GM12878 (cell line): ENCODE data around the gene IFT88. TPM values are rescaled to one million over a fixed set of nuclear protein-coding genes. Genes with fewer than 3 reads are reported as not detected.

ENCODE experiments used
- ATAC-seq: fragments of 200-7000 bp; cut with Tn5 transposase; 3 replicates; pipeline ENCODE4 v1.9.1; 2020; ENCODE audit warnings: mild to moderate bottlenecking, moderate library complexity
- BruUV-seq: library from RNA; stranded (reverse); fragments of 400-500 nt; replicated peaks from 2 replicates; lab custom pipeline; 2021; lab: Mats Ljungman, UMichigan
- CTCF ChIA-PET: fragments of 300-600 bp; sonication (Branson Sonifier 250); formaldehyde crosslinking; extraction: SDS; loops from one replicate; lab custom pipeline; 2021; ENCODE audit warnings: inconsistent platforms; lab: Yijun Ruan, JAX
- POLR2A ChIA-PET: fragments of 350-600 bp; formaldehyde crosslinking; extraction: SDS; loops from one replicate; lab custom pipeline; 2021; ENCODE audit warnings: inconsistent platforms; lab: Charles Lee
- RAD21 ChIA-PET: fragments of 300-600 bp; sonication (Branson Sonifier 250); formaldehyde crosslinking; loops from one replicate; lab custom pipeline; 2023; ENCODE audit warnings: antibody characterized with exemption; ENCODE audit not compliant: unreplicated experiment; lab: Charles Lee
- SMC1A ChIA-PET: fragments of 300-600 bp; sonication (Branson Sonifier 250); formaldehyde crosslinking; loops from one replicate; lab custom pipeline; 2023; ENCODE audit not compliant: unreplicated experiment, uncharacterized antibody; lab: Charles Lee
- DNase-seq: peaks from one replicate; pipeline ENCODE4 v3.0.0-alpha.2; 2011; ENCODE audit warnings: low read depth, low spot score
- FAIRE-seq: peaks from 3 replicates; lab custom pipeline; 2011; peaks lifted over from hg19 to GRCh38; lab: Jason Lieb, UNC
- H2AFZ ChIP-seq: 2 replicates; pipeline ENCODE4 v1.6.0; 2011; ENCODE audit warnings: low read depth, low read length, control low read depth; ENCODE audit not compliant: control insufficient read depth
- H3K27ac ChIP-seq: 2 replicates; pipeline ENCODE4 v1.5.1; 2011; ENCODE audit warnings: control low read depth; ENCODE audit not compliant: control insufficient read depth, insufficient read depth
- H3K27me3 ChIP-seq, 2 experiments: replicated peaks in 1 of 2; 2 replicates each; pipeline versions ENCODE4 v1.6.0 to v1.6.1; 2011; ENCODE audit warnings: low read length in 1 of 2; ENCODE audit not compliant: control insufficient read depth in 2 of 2, insufficient read depth in 2 of 2
- H3K36me3 ChIP-seq, 2 experiments: 2 replicates each; pipeline ENCODE4 v1.5.1; 2011; ENCODE audit warnings: low read length in 1 of 2; ENCODE audit not compliant: control insufficient read depth in 2 of 2, insufficient read depth in 2 of 2
- H3K4me1 ChIP-seq: 2 replicates; pipeline ENCODE4 v1.6.1; 2011; ENCODE audit warnings: mild to moderate bottlenecking, low read length, moderate library complexity, mixed read lengths; ENCODE audit not compliant: control insufficient read depth, insufficient read depth
- H3K4me2 ChIP-seq: 2 replicates; pipeline ENCODE4 v1.6.0; 2011; ENCODE audit warnings: control low read depth; ENCODE audit not compliant: control insufficient read depth, insufficient read depth
- H3K4me3 ChIP-seq: fragments of 200-600 bp; sonication (generic); 2 replicates; pipeline ENCODE4 v1.5.1; 2016
- H3K79me2 ChIP-seq: 2 replicates; pipeline ENCODE4 v1.6.0; 2011; ENCODE audit warnings: low read length; ENCODE audit not compliant: control insufficient read depth, insufficient read depth
- H3K9ac ChIP-seq: 2 replicates; pipeline ENCODE4 v1.8.0; 2011; ENCODE audit warnings: low read length, control low read depth, mixed read lengths; ENCODE audit not compliant: control insufficient read depth, insufficient read depth
- H3K9me3 ChIP-seq: replicated peaks from 3 replicates; pipeline ENCODE4 v1.5.1; 2011; ENCODE audit warnings: mild to moderate bottlenecking, low read length; ENCODE audit not compliant: control insufficient read depth, insufficient read depth
- H4K20me1 ChIP-seq: 2 replicates; pipeline ENCODE4 v1.6.0; 2011; ENCODE audit not compliant: control insufficient read depth, insufficient read depth
- FOXM1 ChIP-seq: IDR thresholded peaks from 2 replicates; pipeline ENCODE4 v1.6.1; 2012; ENCODE audit warnings: low read depth, mild to moderate bottlenecking, inconsistent platforms, low read length, moderate library complexity
- MXI1 ChIP-seq: fragments of 150-350 bp; IDR thresholded peaks from 2 replicates; pipeline ENCODE4 v1.6.1; 2011; ENCODE audit warnings: low read depth, mild to moderate bottlenecking, inconsistent platforms, low read length, improper control_type of control experiment
- RUNX3 ChIP-seq: IDR thresholded peaks from 2 replicates; pipeline ENCODE4 v1.6.1; 2012; ENCODE audit warnings: low read length, inconsistent platforms
- SUPT20H ChIP-seq: IDR thresholded peaks from 2 replicates; pipeline ENCODE4 v1.6.1; 2011; ENCODE audit warnings: low read depth, mild to moderate bottlenecking, low read length, moderate library complexity, borderline replicate concordance; ENCODE audit not compliant: control insufficient read depth
- ZNF24 ChIP-seq: fragments of 450-650 bp; IDR thresholded peaks from 2 replicates; pipeline ENCODE4 v1.6.1; 2017; ENCODE audit warnings: antibody characterized with exemption, mild to moderate bottlenecking
- WGBS: methylation state at CpG from one replicate; pipeline ENCODE4 v1.1.6; 2016; ENCODE audit warnings: low lambda C conversion rate; ENCODE audit not compliant: insufficient replicate concordance, insufficient coverage; ENCODE audit errors: missing lambda C conversion rate; 5-methylcytosine and 5-hydroxymethylcytosine counted together
- in situ Hi-C: fragments of 300-500 bp; cut with MboI; formaldehyde crosslinking; loops from 9 replicates; pipeline ENCODE4 v1.14.3; 2018; ENCODE audit warnings: mixed read lengths
- intact Hi-C: fragments of 100-400 bp; cut with micrococcal nuclease; formaldehyde crosslinking; loops from one replicate; pipeline ENCODE4 v1.14.2; 2022; ENCODE audit not compliant: unreplicated experiment
- polyA plus RNA-seq, 11 experiments: library from polyadenylated mRNA; depleted of rRNA in 4 of 11; unstranded in 6 of 11; stranded (reverse) in 5 of 11; fragments of >200 nt; fragmentation: Nextera tagmentation in 4 of 11; fragmentation: Illumina TruSeq in 1 of 11; extraction: Ambion mirVana in 4 of 11; extraction: Trizol in 1 of 11; gene quantifications; 1 replicate in 1 of 11; 2 replicates in 10 of 11; pipeline versions ENCODE4 v1.2.1 to v1.2.3, GENCODE V29; 2011 to 2016; ENCODE audit warnings: inconsistent platforms in 2 of 11, missing spikeins in 2 of 11, low read depth in 1 of 11
- total RNA-seq, 4 experiments: library from RNA; depleted of rRNA in 3 of 4; stranded (reverse); fragments of >200 nt in 3 of 4; fragmentation: Illumina TruSeq in 1 of 4; extraction: Trizol in 1 of 4; gene quantifications; 2 replicates each; pipeline versions ENCODE4 v1.2.1 to v1.2.3, GENCODE V29; 2013 to 2021
- TF ChIP-seq, protein P1 (sequence below): fragments of 450-650 bp; IDR thresholded peaks from 2 replicates; pipeline ENCODE4 v1.6.1; 2017; ENCODE audit warnings: mild to moderate bottlenecking
- TF ChIP-seq, protein P2 (sequence below): IDR thresholded peaks from 2 replicates; pipeline ENCODE4 v1.6.1; 2011; ENCODE audit warnings: borderline replicate concordance, low read depth, mild to moderate bottlenecking, moderate library complexity, low read length; ENCODE audit not compliant: insufficient read depth, poor library complexity, severe bottlenecking
- TF ChIP-seq, protein P3 (sequence below): IDR thresholded peaks from 2 replicates; pipeline ENCODE4 v1.6.1; 2012; ENCODE audit warnings: mild to moderate bottlenecking, low read depth, low read length

IFT88 gene
- total and polyA plus RNA-seq, 10 of the 15 experiments (the other 5 are each of a cell fraction or from before 2014, with no cell fraction given) = 2.9 to 5.6 (median 4.1) TPM

DNA sequence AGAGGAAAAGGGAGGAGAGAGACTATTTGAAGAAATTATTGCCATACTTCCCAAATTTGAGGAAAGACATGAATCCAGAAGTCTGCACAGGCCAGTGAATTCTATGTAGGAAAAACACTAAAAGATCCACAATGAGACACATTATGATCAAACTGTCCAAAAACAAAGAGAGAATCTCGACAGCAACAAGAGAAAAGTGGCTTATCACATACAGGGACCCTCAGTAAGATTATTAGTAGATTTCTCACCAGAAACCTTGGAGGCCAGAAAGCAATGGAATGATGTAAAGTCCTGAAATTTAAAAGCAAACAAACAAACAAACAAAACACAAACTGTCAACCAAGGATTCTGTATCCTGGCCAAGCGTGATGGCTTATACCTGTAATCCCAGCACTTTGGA, 80.8 kb downstream of the IFT88 start (continued):
- TF ChIP-seq, protein P1, sequence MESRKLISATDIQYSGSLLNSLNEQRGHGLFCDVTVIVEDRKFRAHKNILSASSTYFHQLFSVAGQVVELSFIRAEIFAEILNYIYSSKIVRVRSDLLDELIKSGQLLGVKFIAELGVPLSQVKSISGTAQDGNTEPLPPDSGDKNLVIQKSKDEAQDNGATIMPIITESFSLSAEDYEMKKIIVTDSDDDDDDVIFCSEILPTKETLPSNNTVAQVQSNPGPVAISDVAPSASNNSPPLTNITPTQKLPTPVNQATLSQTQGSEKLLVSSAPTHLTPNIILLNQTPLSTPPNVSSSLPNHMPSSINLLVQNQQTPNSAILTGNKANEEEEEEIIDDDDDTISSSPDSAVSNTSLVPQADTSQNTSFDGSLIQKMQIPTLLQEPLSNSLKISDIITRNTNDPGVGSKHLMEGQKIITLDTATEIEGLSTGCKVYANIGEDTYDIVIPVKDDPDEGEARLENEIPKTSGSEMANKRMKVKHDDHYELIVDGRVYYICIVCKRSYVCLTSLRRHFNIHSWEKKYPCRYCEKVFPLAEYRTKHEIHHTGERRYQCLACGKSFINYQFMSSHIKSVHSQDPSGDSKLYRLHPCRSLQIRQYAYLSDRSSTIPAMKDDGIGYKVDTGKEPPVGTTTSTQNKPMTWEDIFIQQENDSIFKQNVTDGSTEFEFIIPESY = no peak
- no peak for TF ChIP-seq ZNF24
- TF ChIP-seq, protein P2, sequence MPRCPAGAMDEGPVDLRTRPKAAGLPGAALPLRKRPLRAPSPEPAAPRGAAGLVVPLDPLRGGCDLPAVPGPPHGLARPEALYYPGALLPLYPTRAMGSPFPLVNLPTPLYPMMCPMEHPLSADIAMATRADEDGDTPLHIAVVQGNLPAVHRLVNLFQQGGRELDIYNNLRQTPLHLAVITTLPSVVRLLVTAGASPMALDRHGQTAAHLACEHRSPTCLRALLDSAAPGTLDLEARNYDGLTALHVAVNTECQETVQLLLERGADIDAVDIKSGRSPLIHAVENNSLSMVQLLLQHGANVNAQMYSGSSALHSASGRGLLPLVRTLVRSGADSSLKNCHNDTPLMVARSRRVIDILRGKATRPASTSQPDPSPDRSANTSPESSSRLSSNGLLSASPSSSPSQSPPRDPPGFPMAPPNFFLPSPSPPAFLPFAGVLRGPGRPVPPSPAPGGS = no peak
- TF ChIP-seq, all 136 proteins: peak for 0

DNA sequence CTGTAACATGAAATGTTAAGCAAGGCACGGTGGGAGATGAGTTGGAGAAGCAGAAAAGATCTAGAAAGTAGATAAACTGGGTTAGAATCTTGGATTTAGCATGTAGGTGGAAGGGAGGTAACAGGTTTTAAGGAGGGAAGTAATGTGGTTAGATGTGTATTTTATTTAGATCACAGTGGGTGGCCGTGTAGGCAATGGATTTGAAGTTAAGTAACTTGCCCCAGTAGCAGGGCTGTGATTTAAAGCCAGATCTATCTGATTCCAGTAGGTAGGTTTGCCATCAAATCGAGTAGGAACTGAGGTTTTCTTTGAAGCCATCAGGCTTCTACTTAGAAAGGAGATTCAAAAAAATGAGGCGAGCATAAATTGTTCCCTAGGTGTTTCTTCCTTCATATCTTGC, 86.0 kb downstream of the IFT88 start:
- Histone ChIP-seq H3K9ac (no peak overlapping the region), H3K27ac (no peak overlapping the region), H3K79me2 (no peaks in the 10 kb centered on the region), H4K20me1 (no peaks in the 10 kb centered on the region), H3K4me1 (no peaks in the 10 kb centered on the region), H3K27me3 (no peaks in the 10 kb centered on the region), H3K4me3 (no peak overlapping the region), H3K36me3 (no peaks in the 10 kb centered on the region), H3K4me2 (no peak overlapping the region), H2AFZ (no peak overlapping the region), H3K9me3 (no peaks in the 10 kb centered on the region)
- ChIA-PET POLR2A (no interaction called here), CTCF (no interaction called here), RAD21 (no interaction called here), SMC1A (no interaction called here)
- no peak for ATAC-seq
- no TSS peak for BruUV-seq
- TF ChIP-seq, protein P3, sequence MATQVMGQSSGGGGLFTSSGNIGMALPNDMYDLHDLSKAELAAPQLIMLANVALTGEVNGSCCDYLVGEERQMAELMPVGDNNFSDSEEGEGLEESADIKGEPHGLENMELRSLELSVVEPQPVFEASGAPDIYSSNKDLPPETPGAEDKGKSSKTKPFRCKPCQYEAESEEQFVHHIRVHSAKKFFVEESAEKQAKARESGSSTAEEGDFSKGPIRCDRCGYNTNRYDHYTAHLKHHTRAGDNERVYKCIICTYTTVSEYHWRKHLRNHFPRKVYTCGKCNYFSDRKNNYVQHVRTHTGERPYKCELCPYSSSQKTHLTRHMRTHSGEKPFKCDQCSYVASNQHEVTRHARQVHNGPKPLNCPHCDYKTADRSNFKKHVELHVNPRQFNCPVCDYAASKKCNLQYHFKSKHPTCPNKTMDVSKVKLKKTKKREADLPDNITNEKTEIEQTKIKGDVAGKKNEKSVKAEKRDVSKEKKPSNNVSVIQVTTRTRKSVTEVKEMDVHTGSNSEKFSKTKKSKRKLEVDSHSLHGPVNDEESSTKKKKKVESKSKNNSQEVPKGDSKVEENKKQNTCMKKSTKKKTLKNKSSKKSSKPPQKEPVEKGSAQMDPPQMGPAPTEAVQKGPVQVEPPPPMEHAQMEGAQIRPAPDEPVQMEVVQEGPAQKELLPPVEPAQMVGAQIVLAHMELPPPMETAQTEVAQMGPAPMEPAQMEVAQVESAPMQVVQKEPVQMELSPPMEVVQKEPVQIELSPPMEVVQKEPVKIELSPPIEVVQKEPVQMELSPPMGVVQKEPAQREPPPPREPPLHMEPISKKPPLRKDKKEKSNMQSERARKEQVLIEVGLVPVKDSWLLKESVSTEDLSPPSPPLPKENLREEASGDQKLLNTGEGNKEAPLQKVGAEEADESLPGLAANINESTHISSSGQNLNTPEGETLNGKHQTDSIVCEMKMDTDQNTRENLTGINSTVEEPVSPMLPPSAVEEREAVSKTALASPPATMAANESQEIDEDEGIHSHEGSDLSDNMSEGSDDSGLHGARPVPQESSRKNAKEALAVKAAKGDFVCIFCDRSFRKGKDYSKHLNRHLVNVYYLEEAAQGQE = no peak
- TF ChIP-seq SUPT20H = no peak
- TF ChIP-seq MXI1 = no peak
- no peak for TF ChIP-seq RUNX3
- no peak for TF ChIP-seq FOXM1
- intact Hi-C loops (no loop called here), in situ Hi-C loops (no loop called here)
- no peak for FAIRE-seq
- DNase-seq = no peak
- 66% methylated on average over 4 of the region's 4 CpGs for WGBS
